Loucy (cell line): Measurements from ENCODE around the gene TCF7.

ENCODE experiments used
- EZH2phosphoT487 ChIP-seq: fragments of 200-600 bp; IDR thresholded peaks from 2 replicates; pipeline ENCODE4 v1.6.1; 2018; ENCODE audit warnings: antibody characterized with exemption, mild to moderate bottlenecking, moderate library complexity, borderline replicate concordance
- TF ChIP-seq, protein P1 (sequence below): fragments of 200-600 bp; sonication (generic); conservative IDR thresholded peaks from 2 replicates; pipeline ENCODE4 v1.5.1; 2014; ENCODE audit warnings: mild to moderate bottlenecking, antibody characterized with exemption, low read length

DNA sequence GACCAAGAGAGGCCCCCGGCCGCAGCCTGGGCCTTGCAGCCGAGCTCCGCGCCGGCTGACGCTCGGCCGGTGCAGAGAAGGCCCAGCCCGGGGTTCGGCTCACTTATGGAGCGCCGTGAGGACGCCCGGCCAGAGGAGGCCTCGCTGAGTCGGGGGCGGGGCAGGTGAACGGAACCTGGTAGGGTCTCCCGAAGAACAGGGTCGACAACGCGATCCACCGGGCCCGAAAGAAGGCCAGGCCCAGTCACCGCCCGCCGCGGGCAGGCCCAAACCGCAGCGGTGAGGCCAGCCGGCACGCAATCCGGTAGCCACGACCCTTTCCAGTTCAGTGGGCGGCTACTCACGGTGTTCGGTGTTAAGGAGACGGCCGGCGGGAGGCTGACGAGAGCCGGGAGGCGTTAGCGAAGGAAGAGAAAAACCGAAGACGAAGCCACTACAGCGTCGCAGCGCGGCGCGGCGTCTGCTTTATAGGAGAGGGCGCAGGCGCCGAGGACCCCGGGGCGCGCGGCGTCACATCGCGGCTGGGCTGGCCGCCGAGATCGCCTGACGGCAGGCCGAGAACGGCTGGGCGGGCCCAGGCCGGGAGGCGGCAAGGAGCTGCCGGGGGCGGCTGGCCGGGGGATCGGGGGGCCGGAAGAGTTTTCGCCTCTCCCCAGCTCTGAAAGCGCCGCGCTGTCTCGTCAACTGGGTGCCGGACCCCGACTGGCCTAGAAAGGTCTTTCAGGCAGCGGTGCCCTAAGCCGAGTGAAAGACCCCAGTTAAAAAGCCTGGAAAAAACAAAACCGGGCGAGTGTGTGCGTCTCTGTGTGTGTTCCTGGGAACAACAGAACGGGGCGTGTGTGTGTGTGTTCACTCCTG, 62.3 kb downstream of the TCF7 start, which contains the start of gene SKP1:
- TF ChIP-seq, protein P1, sequence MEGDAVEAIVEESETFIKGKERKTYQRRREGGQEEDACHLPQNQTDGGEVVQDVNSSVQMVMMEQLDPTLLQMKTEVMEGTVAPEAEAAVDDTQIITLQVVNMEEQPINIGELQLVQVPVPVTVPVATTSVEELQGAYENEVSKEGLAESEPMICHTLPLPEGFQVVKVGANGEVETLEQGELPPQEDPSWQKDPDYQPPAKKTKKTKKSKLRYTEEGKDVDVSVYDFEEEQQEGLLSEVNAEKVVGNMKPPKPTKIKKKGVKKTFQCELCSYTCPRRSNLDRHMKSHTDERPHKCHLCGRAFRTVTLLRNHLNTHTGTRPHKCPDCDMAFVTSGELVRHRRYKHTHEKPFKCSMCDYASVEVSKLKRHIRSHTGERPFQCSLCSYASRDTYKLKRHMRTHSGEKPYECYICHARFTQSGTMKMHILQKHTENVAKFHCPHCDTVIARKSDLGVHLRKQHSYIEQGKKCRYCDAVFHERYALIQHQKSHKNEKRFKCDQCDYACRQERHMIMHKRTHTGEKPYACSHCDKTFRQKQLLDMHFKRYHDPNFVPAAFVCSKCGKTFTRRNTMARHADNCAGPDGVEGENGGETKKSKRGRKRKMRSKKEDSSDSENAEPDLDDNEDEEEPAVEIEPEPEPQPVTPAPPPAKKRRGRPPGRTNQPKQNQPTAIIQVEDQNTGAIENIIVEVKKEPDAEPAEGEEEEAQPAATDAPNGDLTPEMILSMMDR = no peak
- no peak for TF ChIP-seq EZH2phosphoT487
